HCT116 (cell line): ENCODE data around the gene GNA12.

Experiments used
- EGR1 ChIP-seq: IDR thresholded peaks from 2 replicates; pipeline ENCODE4 v1.6.1; 2012; ENCODE audit warnings: low read depth
- ELF1 ChIP-seq: IDR thresholded peaks from 2 replicates; pipeline ENCODE4 v1.6.1; 2012; ENCODE audit warnings: low read depth, borderline replicate concordance
- EZH2phosphoT487 ChIP-seq: fragments of 200-600 bp; IDR thresholded peaks from 2 replicates; pipeline ENCODE4 v1.6.1; 2018; ENCODE audit warnings: antibody characterized with exemption, borderline replicate concordance
- POLR2A ChIP-seq: IDR thresholded peaks from 2 replicates; pipeline ENCODE4 v1.7.0; 2011; ENCODE audit warnings: borderline replicate concordance; ENCODE audit not compliant: insufficient read depth, insufficient read length; ENCODE audit errors: extremely low read depth
- POLR2AphosphoS5 ChIP-seq: IDR thresholded peaks from 2 replicates; pipeline ENCODE4 v1.6.1; 2011; ENCODE audit warnings: mild to moderate bottlenecking, low read depth, low read length, moderate library complexity
- RAD21 ChIP-seq: IDR thresholded peaks from 2 replicates; pipeline ENCODE4 v1.6.1; 2012; ENCODE audit warnings: low read depth, mild to moderate bottlenecking
- YY1 ChIP-seq: IDR thresholded peaks from 2 replicates; pipeline ENCODE4 v1.6.1; 2011; ENCODE audit warnings: low read length, low read depth, moderate library complexity, mild to moderate bottlenecking; ENCODE audit not compliant: insufficient replicate concordance; ENCODE audit errors: extremely low read depth
- ZFX ChIP-seq: fragments of 450-650 bp; IDR thresholded peaks from 2 replicates; pipeline ENCODE4 v1.6.1; 2017
- TF ChIP-seq, protein P1 (sequence below): IDR thresholded peaks from 2 replicates; pipeline ENCODE4 v1.6.1; 2012
- TF ChIP-seq, protein P2 (sequence below): IDR thresholded peaks from 2 replicates; pipeline ENCODE4 v1.6.1; 2012
- TF ChIP-seq, protein P3 (sequence below), 3 experiments: fragments of 200-600 bp in 1 of 3; sonication (generic) in 1 of 3; IDR thresholded peaks in 2 of 3; conservative IDR thresholded peaks in 1 of 3; 2 replicates each; pipeline ENCODE4 v1.5.1; 2012 to 2017; ENCODE audit warnings: low read depth in 2 of 3, low read length in 2 of 3, antibody characterized with exemption in 1 of 3, borderline replicate concordance in 1 of 3, control low read depth in 1 of 3, mild to moderate bottlenecking in 1 of 3, mixed read lengths in 1 of 3, mixed run types in 1 of 3, moderate library complexity in 1 of 3; ENCODE audit not compliant: insufficient read depth in 1 of 3
- TF ChIP-seq, protein P4 (sequence below): IDR thresholded peaks from 2 replicates; pipeline ENCODE4 v1.6.1; 2012; ENCODE audit warnings: low read depth

DNA sequence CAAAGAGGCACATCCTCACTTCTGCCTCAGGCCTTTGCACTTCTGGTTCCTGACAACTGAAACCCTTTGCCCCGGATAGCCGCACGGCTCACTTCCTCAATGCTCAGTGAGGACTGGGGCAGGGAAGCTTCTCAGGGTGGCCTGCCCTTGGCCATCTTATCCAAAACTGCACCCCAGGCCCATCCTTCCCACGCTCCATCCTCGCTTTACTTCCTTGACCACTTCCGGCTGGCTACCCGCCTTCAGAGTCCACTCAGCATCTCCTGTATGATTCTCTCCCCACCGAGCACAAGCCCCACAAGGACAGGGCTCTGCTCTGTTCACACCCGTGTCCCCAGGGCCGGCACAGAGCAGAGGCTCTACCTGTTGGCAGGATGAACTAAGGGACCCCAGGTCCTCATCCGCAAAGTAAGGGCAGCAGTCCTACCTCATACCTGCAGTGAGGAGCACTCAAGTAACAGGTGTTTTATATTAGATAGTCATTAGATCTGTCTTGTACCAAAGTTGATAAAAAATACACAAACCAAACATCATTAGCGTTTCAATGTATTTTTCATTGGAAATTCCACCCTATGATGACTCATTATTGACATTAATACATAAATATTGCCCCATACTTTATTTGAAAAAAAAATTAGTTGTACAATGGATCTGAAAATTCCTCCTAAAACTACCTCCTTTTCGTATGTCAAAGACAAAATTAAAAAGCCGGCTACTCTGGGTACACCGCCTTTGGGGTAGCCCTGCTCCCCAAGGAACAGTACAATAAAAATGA, 35.0 kb downstream of the GNA12 start:
- TF ChIP-seq, protein P1, sequence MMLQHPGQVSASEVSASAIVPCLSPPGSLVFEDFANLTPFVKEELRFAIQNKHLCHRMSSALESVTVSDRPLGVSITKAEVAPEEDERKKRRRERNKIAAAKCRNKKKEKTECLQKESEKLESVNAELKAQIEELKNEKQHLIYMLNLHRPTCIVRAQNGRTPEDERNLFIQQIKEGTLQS, result no peak
- TF ChIP-seq, protein P2, sequence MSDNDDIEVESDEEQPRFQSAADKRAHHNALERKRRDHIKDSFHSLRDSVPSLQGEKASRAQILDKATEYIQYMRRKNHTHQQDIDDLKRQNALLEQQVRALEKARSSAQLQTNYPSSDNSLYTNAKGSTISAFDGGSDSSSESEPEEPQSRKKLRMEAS, result no peak
- TF ChIP-seq, protein P3, sequence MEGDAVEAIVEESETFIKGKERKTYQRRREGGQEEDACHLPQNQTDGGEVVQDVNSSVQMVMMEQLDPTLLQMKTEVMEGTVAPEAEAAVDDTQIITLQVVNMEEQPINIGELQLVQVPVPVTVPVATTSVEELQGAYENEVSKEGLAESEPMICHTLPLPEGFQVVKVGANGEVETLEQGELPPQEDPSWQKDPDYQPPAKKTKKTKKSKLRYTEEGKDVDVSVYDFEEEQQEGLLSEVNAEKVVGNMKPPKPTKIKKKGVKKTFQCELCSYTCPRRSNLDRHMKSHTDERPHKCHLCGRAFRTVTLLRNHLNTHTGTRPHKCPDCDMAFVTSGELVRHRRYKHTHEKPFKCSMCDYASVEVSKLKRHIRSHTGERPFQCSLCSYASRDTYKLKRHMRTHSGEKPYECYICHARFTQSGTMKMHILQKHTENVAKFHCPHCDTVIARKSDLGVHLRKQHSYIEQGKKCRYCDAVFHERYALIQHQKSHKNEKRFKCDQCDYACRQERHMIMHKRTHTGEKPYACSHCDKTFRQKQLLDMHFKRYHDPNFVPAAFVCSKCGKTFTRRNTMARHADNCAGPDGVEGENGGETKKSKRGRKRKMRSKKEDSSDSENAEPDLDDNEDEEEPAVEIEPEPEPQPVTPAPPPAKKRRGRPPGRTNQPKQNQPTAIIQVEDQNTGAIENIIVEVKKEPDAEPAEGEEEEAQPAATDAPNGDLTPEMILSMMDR (IDR thresholded peaks at IDR 0.05 in 2 of 3, conservative IDR thresholded peaks at IDR 0.05 in 1 of 3; ENCODE audit: borderline replicate concordance in 1 of 3, insufficient read depth in 1 of 3, low read depth in 2 of 3, low read length in 2 of 3), result no peak
- no peak for TF ChIP-seq POLR2A
- TF ChIP-seq YY1, result no peak
- TF ChIP-seq, protein P4, sequence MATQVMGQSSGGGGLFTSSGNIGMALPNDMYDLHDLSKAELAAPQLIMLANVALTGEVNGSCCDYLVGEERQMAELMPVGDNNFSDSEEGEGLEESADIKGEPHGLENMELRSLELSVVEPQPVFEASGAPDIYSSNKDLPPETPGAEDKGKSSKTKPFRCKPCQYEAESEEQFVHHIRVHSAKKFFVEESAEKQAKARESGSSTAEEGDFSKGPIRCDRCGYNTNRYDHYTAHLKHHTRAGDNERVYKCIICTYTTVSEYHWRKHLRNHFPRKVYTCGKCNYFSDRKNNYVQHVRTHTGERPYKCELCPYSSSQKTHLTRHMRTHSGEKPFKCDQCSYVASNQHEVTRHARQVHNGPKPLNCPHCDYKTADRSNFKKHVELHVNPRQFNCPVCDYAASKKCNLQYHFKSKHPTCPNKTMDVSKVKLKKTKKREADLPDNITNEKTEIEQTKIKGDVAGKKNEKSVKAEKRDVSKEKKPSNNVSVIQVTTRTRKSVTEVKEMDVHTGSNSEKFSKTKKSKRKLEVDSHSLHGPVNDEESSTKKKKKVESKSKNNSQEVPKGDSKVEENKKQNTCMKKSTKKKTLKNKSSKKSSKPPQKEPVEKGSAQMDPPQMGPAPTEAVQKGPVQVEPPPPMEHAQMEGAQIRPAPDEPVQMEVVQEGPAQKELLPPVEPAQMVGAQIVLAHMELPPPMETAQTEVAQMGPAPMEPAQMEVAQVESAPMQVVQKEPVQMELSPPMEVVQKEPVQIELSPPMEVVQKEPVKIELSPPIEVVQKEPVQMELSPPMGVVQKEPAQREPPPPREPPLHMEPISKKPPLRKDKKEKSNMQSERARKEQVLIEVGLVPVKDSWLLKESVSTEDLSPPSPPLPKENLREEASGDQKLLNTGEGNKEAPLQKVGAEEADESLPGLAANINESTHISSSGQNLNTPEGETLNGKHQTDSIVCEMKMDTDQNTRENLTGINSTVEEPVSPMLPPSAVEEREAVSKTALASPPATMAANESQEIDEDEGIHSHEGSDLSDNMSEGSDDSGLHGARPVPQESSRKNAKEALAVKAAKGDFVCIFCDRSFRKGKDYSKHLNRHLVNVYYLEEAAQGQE, result no peak
- no peak for TF ChIP-seq POLR2AphosphoS5
- no peak for TF ChIP-seq ZFX
- no peak for TF ChIP-seq EGR1
- TF ChIP-seq ELF1, result no peak
- no peak for TF ChIP-seq RAD21
- TF ChIP-seq EZH2phosphoT487, result no peak
